Right forelimb (tissue), 1 donor: ENCODE data around the gene DCLK3.

Experiments used
- DNase-seq: peaks from one replicate; pipeline ENCODE4 v3.0.0-alpha.2; 2018

The DCLK3 gene

GRCh38 chr3:36666166-36666565 is 98.2 kb downstream of the DCLK3 start:
- DNase-seq: no peak

DNA sequence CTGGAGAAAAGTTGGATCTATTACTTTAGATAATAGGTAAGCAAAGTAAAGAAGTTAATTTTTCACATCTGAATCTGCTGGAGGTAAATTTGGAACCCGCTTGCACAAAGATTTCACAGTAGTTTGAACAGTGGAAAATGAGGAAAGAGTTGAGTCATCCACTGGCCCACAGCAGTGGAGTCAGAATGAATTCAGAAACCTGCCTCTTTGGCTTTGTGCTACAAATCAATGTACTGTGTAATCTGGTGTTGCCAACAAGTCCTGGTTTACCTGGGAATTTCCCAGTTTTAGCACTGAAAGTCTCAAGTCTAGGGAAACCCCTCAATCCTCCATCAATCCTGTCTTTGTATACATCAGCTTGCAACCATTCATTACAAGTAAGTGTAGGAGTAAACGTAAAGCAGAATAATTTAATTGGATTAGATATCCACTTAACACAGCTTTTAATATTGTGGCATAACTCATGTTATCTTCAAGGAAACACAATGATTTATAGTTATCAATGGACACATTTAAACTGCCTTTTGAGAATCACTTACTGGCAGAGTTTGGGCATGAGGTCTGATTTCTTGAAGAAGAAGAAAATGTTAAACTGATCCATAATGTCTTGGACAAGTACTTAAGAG is 100.6 kb downstream of the DCLK3 start:
- DNase-seq: no peak

- DNase-seq: no peak
Observed at GRCh38 chr3:36662626-36663025, 101.7 kb downstream of the DCLK3 start.
